ENCODE data around the gene NXPH4.

Gene NXPH4

DNA sequence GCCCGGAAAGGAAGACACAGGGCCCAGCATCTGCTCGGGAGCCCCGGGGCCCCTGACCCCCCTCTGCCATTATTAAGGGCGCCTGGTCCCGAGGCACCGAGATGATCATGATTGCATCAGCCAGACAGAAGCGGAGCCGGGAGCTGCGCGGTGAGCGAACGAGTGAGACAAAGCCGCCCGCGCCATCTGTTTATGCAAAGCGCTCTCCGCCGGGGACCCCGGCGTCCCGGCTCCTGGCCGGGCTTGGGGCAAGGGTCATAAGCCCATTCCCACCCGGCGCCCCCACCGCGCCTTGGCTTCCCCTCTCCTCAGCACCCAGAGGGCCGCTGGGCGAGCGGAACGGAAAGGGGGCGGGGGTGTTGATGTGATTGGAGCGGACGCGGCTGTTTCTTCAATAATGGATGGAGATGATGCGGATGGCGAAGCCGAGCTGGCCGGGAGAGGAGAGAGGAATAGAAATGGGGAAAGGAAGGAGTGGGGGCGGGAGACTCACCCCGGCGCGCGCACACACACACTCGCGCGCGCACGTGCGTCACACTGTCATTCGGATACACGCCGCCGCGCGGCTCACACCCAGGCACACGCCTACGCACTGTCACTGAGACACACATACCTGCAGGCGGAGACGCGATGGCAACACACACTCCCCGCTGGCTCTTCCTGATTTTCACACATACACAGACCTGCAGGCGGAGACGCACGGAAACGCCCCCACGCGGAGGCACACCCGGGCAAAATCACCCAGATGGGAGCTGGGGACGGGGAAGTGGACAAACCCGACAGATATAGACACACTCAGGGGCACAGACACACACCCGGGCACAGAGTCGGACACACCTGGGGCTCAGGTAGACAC is 23.7 kb downstream of the NXPH4 start:
- peak overlapping the region; percentile 79 for H3K27ac ChIP-seq
- no peak for DNase-seq (ENCODE audit: low read depth, low spot score)

DNA sequence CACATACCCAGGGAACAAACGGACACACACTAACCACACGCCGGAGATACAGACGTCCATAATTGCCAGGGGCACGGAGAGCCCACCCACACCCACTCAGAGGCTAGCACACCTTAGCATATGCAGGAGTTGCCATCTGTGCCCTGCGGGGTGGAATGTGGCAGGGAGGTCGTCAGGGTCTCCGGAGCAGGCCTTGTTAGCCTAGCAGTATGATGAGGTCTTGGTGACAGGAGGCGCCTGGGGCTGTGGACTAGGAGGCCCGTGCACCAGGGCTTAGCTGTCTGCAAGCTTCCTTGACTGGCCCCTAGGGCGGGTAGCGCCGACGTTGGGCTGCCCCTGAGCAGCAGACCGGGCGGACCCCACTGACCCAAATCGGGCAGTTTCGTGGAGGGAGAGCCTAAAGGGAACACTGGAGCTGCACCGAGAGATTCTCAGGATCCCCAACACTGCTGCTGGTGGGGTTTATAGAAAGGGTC is 24.4 kb downstream of the NXPH4 start:
- peak overlapping the region; percentile 79 for H3K27ac ChIP-seq
- DNase-seq (ENCODE audit: low read depth, low spot score) = no peak

DNA sequence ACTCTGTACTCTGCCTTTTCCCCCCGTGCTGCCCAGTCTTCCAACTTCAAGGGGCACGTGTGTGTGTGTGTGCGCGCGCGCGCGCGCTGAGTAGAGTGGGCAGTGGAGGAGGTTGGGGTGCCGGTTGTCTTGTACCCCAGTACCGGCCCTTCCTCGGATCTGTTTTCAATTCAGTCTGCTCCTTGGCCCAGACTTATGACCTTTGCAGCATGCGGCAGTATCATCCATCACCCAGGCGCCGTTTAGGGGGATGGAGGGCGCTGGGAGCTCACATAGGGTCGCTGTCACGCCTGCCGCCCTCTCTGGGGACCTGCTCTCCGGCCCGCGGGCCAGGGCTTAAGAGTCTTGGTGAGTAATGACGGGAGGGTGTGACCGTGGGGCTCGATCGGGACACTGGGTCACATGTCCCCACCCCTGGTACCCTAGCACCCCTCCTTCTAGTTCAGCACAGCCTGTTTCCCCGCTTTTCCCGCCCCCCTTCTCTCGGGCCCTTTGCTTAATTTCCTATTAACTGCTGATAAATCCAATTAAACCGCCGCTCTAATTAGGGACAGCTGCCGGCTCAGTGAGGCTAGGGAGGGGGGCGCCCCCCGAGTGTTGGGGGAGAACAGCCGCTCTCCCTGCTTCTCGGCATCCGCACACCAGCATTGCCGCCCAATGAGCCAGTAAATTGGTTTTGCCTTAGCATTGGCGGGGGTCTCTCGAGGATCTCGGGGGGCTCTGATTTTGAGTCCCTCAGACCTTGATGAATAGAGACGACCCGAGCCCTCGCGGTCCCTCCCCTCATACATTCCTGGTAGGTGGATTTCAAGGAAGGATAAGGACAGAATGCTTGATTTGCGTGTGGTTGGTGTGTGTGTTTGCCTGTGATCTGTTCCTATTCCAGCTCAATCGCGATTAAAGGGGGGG is 25.1 kb downstream of the NXPH4 start:
- DNase-seq (ENCODE audit: low read depth, low spot score) = no peak

DNA sequence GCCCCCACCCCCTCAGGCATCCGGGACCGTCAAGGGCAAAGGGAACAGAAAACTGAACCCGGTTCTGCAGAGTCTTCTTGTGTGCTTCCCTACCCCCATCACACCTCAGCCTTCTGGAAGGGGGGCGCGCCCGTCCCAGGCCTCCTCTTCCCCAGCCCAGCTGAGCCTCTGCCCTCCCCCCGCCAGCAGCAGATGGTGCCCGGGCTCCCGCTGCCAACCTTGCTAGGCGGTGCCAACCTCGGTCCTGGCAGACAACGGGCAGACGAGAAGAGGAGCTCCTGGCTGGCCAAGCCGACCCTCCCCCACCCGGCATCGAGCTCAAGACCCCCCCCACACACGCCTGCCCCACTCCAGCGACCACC is 25.7 kb downstream of the NXPH4 start:
- H3K27ac ChIP-seq = no peak overlapping the region
- DNase-seq (ENCODE audit: low read depth, low spot score) = no peak

More for the DNA sequence above, 25.1 kb downstream of the NXPH4 start:
- no peak overlapping the region for H3K27ac ChIP-seq

DNA sequence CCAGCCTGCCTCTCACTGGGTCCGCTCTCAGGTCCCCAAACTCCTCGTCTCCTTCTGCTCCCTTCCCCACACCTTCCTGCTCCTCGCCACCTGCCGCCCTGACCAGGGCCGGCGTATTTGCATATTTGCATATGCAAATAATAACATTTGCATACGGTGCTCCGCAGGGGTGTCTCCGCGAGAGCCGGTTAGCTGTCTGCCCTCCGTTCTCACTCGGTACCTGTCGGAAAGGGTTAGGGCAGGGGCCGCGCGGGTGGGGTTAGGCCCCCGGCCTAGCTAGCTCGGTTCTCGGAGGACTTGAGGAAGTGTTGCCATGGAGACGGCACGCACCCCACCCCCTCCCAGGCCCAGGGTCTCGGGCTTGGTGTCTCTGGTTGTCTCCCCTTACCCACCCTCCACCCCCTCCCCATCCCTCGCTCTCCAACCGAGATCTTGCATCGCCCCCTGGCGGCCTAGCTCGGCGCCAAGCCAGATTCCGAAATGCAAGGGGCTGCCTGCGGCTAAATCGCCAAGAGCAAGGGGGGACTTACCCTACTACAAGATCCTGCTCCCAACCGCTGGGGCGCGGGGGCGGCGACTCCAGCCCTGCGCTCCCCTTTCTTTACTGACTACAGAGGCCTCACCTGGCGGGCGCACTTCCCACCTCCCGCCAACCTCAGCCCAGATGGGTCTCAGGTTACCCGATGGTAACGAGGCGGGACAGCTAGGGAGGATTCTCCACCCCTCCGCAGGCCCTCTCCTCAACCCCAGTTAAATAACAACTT is 26.3 kb downstream of the NXPH4 start:
- DNase-seq (ENCODE audit: low read depth, low spot score) = no peak
- H3K27ac ChIP-seq = no peak overlapping the region

DNA sequence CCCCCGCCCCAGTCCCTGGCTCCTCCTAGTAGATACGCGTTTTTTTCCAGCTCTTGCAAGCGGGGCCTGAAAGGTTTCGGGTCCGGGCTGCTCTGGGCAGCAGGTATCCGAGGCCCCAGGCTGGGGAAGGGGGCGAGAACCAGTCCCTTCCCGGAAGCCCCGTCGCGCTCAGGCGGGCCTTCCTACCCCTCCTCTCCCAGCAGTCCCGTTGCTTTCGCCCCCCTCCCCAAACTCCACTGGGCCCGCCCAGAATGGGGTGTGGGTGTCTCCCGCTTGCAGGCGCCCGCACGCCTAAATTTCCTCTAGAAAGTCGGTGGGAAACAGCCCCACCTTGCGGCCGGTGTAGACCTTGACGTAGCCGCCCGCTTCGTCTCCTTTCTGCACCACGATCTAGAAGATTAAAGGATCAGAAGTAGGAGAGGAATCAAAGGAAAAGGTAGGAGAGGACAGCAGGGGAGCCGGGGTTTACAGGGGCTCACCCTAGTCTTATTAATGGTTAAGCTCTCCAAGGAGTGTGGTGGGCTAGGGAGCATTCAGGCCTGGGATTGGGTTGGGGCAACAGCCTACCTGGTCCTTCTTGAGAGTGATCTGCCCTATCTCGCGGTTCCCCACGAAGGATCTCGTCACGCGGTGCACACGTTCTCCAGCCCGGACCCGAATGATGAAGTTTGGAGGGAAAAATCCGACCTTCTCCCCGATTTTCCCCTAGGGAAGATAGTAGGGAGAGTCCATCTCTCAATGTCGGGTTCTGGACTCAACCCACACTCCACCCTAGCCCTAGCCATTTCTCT is 27.1 kb downstream of the NXPH4 start:
- no peak for DNase-seq (ENCODE audit: low read depth, low spot score)

DNA sequence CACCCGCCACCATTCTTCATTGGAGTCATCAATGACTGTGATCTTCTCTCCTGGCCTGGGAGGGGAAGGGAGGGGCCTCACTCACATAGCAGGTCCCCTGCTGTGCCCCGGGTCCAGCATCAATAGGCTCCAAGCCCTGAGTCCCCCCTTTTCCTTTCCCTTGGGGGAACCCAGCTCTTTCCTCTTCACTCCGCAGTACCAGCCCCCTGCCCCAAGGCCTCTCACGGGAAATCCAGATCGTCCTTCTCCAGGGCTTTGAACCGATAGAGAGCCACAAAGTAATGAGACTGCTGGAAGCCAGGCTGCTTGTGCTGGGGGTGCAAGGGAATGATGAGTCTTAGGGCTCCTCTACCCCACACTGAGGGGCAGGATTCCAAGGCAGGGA is 27.7 kb downstream of the NXPH4 start:
- DNase-seq (ENCODE audit: low read depth, low spot score) = no peak
- H3K27ac ChIP-seq = no peak overlapping the region

More for the DNA sequence above, 27.1 kb downstream of the NXPH4 start:
- no peak overlapping the region for H3K27ac ChIP-seq

DNA sequence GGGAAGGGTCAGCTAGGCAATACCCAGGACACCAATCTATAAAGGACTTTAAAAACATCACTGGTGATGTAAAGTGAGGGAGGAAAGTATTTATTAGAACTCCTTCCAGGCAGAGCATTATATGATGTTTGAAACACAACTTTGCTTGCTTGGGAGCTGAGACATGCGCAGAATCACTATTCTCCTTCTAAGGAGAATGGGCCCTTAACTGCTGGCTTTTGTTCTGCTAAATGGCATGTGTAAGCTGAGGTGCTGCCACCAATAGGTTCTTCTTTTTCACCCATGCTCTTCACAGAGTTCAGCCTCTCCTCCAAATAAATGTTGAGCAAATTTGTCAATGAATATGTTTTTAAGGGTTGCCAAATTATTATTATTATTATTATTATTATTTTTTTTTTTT is 30.4 kb downstream of the NXPH4 start:
- no peak for DNase-seq (ENCODE audit: low read depth, low spot score)
- no peak overlapping the region for H3K27ac ChIP-seq

DNA sequence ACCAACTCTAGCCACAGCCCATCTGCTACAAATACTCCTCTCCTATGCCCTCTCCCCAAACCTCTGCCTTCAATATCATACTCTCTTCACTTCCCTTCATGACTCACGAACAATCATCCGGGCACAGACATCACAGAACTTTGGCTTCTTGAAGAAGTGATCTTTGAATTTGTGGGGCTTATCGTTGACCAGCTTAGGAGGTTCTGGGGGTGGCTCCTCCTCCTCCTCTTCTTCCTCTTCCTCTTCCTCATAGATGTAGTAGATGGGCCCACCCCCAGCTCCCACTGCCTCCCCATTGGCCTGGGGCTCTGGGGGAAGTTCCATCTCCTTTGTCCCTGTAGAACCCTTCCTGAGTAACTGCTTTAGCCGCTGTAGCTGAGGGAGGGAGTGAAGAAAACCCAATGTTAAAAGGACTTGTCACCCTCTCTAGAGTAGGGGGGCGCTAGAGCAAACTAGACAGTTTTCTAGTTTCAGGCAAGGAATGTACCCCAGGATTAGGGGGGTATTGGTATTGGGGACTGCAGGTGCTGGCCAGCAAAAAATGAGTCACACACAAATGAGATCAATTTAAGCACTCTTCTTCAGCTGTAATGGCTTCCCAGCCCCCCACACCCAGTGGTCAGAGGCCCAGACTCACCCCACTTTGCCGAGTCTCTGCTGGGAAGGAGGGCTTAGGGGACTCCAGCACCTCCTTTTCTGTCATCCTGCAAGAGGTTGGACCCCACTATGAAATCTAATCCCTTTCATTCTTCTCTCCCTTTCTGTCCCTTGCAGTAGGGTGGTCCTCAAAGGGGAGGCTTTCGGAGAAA is 32.5 kb downstream of the NXPH4 start:
- no peak for DNase-seq (ENCODE audit: low read depth, low spot score)
- no peak overlapping the region for H3K27ac ChIP-seq

DNA sequence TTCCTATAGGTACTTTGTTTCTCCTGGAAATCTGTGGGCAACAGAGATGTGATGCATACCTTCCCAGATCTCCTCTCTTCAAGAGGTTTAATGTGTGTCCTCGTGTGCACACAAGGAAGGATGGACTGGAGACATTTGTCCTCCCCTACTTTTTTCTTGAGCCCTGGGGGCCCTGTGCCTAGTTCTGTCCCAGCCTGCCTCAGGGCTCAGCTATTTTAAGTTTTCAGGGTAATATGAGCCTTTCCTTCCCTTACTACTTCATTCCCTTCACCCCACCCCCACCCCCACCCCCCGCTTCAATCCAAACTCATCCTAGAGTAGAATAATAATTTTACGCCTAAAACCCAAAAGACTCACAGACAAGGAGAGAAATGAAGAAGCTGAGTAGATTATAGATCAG is 33.9 kb downstream of the NXPH4 start:
- no peak for DNase-seq (ENCODE audit: low read depth, low spot score)
- H3K27ac ChIP-seq = no peak overlapping the region

DNA sequence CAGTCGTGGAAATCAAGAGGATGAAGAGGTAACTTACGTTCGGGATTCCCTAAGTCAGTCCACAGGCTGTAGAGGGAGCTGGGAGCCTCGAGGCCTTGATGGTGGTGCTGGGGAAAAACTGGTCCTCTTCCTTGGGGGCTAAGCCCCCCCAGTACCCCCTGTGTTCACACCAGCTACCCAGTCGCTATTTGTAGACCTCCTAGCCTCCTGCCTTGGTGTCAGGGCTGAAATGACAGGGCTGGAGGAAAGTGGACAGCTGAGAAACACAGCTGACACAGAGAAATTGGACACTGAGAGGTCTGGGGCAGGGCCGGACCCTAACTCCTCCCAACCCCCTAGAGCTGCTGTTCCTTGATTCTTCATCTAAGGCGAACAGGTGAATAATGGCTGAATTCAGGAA is 34.4 kb downstream of the NXPH4 start, which contains the start of gene STAC3:
STAC3 (minus strand) TSS at position 232 of the 400 bp plus-strand sequence. CDS start 1,551 bp downstream, outside the sequence.
- H3K27ac ChIP-seq = no peak within 1 kb of the TSS
- no peak for DNase-seq (ENCODE audit: low read depth, low spot score)

DNA sequence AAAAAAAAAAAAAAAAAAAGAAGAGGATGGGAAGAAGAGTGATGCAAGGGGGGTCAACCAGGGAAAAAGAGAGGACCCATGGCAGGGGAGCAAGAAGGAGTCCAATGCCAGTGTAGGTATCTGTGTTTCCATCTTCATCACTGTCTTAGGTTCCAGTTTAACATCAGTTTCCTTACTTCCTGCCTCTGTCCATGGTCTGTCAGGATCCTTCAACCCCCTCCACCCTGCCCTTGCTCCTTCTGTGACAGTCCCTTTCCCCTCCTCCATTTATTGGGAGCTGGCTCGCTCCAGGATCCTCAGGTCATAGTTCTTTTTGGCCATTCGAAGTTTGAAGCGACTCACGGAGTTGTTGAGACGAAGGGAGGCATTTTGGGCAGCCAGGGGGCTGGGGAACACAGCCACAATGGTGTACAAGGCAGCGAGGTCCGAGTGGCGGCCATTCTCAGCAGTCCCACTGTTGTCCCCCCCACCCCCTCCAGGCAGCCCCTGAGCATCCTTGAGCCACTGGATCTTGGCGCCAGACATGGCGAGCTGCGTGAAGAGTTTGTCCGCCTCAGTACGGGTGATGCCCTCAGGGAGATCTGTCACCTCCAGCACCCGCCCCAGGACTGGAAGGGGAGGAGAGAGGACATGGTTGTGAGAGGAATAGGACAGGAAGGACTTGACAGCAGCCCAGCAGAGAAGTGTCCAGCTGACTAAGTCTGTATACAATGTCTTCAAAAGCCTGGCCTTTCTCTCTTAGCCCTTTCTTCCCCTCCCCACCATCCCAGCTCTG is 38.1 kb downstream of the NXPH4 start:
- no peak for DNase-seq (ENCODE audit: low read depth, low spot score)
- no peak overlapping the region for H3K27ac ChIP-seq

DNA sequence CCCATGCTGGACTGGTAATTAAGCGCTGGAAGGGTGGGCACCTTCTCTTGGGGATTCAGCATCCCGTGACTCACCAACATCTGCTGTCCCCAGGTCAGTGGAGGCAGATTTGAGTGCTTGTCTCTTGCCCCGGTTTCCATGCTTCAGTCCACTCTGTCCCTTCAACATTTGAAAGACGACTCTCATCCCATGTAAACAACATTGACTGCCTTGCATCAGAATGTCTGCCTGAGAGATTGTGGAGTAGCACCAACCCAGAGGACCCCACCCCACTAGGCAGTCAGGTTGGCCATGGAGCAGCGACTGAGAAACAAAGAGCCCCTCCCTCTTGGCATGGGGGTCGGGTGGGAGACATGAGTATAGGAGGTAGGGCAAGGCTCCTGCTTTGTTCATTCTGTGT is 39.3 kb downstream of the NXPH4 start:
- H3K27ac ChIP-seq = no peak overlapping the region
- DNase-seq (ENCODE audit: low read depth, low spot score) = no peak

DNA sequence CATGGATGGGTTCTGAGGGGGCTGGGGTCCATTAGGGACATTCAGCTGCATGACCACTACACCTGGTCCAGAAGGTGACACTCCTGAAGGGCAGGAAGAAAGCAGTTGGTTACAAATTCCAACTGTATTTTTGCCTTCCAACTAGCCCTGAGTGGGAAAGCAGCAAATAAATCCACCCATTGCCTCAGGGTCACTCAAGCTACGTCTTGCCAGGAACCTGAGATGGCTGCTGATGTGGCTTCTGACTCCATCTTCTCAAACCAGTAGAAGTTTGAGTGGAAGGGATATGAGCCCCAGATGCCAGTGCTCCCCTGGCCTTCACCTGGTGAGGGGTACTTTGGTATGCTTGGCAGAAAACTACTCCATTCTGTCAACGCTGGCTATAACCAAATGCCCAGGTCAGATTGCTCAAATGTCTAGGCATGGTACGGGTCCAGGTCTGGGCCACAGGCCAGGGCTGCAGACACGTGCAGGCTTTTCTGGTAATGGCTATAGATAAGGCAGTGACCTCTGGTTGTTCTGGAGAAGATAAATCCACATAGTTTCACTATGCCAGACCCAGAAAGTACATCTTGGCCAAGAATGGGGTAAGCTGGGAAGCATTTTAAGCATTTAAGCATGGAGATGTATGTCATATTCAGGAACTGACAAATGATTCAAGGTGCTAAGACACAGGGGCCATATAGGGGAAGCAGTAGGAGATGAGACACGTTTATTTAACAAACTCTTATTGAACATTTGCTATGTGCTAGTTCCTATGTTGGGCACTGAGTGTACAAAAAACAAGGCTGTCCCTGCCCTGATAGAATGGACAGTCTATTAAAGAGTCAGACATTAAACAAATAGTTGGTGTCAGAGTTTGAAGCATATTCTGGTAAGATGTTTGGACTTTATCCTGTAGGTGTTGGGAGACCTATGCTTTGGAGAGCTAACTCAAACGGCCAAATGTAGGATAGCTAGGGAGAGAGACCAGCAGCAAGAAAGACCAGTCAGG is 42.7 kb downstream of the NXPH4 start:
- no peak overlapping the region for H3K27ac ChIP-seq
- DNase-seq (ENCODE audit: low read depth, low spot score) = no peak

DNA sequence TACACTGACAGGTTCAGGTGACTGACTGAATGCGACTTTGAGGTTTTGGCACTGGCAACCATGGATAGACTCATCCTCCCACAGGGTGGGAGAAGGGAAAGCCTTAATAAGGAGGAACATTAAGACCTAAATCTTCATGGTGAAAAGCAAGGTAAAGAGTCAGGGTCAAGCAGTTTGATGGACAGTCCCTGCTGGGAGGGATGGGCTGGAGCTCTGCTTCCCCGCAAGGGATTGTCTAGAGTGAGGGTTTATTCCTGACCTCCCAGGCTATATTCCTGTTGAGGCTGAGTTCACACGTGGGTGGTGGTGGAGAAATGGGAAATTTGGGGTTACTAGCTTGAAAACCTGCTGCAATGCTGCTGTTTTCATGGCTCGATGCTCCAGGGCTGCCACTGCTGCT is 43.8 kb downstream of the NXPH4 start:
- no peak overlapping the region for H3K27ac ChIP-seq

DNA sequence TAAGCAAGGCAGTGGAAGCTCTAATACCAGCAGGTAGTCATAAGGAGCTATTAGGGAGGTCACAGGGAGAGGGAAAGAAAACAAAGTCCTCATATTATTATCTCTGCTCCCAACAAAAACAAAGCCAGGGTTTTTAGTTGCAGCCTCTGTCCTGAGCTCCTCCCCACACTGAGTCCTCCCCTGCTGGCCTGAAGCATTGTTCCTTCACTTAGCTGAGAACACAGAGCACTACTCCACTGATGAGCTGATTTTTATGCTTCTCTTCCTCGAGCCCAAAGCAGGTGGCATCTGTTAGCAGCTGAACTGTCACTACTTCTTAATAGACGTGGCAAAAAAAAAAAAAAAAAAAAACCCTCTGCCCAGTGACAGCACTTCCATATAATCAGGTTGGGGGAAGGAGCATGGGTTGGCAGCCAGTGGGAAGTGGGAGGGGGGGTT is 44.9 kb downstream of the NXPH4 start:
- no peak overlapping the region for H3K27ac ChIP-seq
- no peak for DNase-seq (ENCODE audit: low read depth, low spot score)

More for the DNA sequence above, 43.8 kb downstream of the NXPH4 start:
- DNase-seq (ENCODE audit: low read depth, low spot score) = no peak

Data from epithelial cell of prostate (primary cell).